Left colon (tissue), 2 donors: ENCODE measurements around the gene ZNF318. TPM values are rescaled to one million over a fixed set of nuclear protein-coding genes. Genes with fewer than 3 reads are reported as not detected.
"Not testable (repeated sequence)": the region's sequence is repeated elsewhere in the genome, so short reads cannot be mapped to it uniquely, and the experiment has no call there.

Source experiments
- ATAC-seq: fragments of 200-7000 bp; cut with Tn5 transposase; one replicate; pipeline ENCODE4 v1.9.1; 2020; ENCODE audit warnings: mild to moderate bottlenecking, moderate library complexity
- DNase-seq, 2 donors: peaks; one replicate each; pipeline ENCODE4 v3.0.0-alpha.2; 2020
- intact Hi-C, 2 donors: fragments of 100-400 bp; cut with DNase I in 1 of 2; cut with micrococcal nuclease in 1 of 2; formaldehyde crosslinking; loops; one replicate each; pipeline versions ENCODE4 v1.11.2 to v1.14.0; 2022; cut with DNase I, micrococcal nuclease
- total RNA-seq, 2 donors: library from RNA; stranded (reverse); fragmentation: NEBNext Ultra II Directional; extraction: Animal tissue kit (Norgen Biotek cat#: 25700); gene quantifications; one replicate each; pipeline ENCODE4 v1.2.1, GENCODE V29; 2021
- donor health status: DM: no; HTN: no; CAD: no.
- donor health status: DM: yes; HTN: yes; CAD: no.

Gene ZNF318
- total RNA-seq, 2 donors from 2014 or later, result 12.3 to 13.2 TPM

- intact Hi-C loops, result no loop called here
- DNase-seq (no peak), ATAC-seq (no peak)
Observed at GRCh38 chr6:43306086-43306485, 63.4 kb downstream of the ZNF318 start.

DNA sequence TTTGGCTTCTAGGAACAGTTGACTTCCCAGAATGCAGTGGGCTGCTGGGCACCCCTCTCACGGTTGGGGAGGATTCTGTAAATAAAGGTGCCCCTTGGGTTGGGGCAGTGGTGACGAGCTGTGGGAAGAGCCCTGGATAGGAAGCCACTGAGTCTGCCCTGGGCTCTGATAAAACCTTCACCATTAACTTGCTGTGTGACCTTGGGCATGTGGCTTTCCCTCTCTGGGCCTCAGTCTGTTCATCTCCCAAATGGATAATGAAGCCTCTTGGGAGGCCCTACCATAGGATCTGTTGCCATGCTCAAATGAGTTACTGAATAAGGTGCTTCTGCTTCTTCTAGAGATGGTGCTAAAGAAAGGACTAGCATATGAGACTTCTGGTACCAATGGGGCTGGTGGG lies 64.6 kb downstream of the ZNF318 start:
- intact Hi-C loops, result no loop called here
- DNase-seq, result no peak
- ATAC-seq, result no peak

DNA sequence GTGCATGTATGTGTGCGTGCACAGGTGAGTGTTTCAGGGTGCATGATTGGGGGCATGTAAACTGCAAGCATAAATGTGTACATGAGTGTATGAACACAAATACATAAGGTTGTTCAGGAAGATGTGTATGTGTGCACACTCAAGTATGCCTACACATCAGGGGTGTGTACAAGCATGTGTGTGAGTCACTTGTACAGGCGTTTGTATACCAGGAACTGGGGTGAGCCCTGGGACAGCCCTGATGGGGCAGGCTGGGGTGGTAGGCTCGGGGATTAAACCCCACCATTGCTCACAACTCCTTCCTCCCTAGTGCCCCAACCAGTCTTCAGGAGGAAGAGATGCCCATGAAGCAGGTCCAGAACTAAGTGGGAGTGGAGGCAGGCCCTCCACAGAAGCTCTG lies 65.1 kb downstream of the ZNF318 start:
- no peak for ATAC-seq
- no peak for DNase-seq
- intact Hi-C loops, result no loop called here

- ATAC-seq, result no peak
- DNase-seq, result no peak
Observed at GRCh38 chr6:43303751-43304331, 65.6 kb downstream of the ZNF318 start.

DNA sequence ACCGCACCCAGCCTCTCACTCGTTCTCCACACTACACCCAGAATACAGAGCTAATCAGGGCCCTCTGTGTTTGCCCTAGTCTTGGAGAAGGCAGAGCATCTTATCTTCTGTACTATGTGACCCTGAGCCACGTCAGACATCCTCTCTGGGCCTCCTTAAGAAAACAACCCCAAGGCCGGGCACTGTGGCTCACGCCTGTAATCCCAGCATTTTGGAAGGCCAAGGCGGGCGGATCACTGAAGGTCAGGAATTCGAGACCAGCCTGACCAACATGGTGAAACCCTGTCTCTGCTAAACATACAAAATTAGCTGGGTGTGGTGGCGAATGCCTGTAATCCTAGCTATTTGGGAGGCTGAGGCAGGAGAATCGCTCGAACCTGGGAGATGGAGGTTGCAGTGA lies 66.4 kb downstream of the ZNF318 start:
- ATAC-seq, DNase-seq, intact Hi-C loops: not testable (repeated sequence)

More at GRCh38 chr6:43303751-43304331, 65.6 kb downstream of the ZNF318 start:
- intact Hi-C loops, result no loop called here

DNA sequence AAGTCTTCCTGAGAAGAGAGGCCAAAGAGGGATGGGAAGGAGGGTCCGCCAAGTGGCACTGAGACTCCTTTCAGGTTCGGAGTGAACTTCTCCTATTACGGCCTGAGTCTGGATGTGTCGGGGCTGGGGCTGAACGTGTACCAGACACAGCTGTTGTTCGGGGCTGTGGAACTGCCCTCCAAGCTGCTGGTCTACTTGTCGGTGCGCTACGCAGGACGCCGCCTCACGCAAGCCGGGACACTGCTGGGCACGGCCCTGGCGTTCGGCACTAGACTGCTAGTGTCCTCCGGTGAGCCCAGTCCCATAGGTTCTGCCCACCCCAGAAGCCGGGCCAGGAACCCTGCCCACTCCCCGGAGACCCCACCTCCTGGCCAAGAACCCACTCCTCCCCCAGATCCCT lies 67.3 kb downstream of the ZNF318 start:
- DNase-seq (no peak), ATAC-seq (no peak)
- intact Hi-C loops, result no loop called here

- ATAC-seq (peak; percentile 29), DNase-seq (no peak)
- intact Hi-C loops, result no loop called here
Observed at GRCh38 chr6:43301081-43301870, 68.2 kb downstream of the ZNF318 start.

DNA sequence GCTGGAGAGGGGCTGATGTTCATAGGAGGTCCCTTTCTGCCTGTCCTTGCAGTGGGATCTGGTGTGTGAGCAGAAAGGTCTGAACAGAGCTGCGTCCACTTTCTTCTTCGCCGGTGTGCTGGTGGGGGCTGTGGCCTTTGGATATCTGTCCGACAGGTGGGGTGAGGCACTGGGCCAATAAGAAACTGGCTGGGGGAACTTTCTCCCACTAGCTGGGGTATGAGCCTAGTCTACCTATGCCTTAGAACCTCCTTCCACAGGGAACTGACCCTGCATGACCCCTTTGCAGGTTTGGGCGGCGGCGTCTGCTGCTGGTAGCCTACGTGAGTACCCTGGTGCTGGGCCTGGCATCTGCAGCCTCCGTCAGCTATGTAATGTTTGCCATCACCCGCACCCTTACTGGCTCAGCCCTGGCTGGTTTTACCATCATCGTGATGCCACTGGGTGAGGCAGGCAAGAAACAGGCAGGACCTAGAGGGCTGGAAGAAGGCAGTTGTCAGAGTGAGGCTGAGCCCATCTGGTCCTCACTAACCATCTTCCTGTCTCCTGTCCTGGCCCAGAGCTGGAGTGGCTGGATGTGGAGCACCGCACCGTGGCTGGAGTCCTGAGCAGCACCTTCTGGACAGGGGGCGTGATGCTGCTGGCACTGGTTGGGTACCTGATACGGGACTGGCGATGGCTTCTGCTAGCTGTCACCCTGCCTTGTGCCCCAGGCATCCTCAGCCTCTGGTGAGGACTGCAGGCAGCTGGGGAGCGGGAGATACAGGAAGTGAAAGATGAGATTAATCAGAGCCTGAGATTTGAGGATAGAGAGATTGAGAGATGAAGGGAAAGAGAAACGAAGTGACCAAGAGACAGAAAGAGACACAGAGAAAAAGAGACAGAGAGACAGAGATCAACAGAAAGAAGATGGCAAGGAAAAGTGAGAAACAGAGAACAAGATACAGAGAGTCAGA lies 69.8 kb downstream of the ZNF318 start:
- no peak for DNase-seq
- intact Hi-C loops, result no loop called here
- ATAC-seq, result no peak

DNA sequence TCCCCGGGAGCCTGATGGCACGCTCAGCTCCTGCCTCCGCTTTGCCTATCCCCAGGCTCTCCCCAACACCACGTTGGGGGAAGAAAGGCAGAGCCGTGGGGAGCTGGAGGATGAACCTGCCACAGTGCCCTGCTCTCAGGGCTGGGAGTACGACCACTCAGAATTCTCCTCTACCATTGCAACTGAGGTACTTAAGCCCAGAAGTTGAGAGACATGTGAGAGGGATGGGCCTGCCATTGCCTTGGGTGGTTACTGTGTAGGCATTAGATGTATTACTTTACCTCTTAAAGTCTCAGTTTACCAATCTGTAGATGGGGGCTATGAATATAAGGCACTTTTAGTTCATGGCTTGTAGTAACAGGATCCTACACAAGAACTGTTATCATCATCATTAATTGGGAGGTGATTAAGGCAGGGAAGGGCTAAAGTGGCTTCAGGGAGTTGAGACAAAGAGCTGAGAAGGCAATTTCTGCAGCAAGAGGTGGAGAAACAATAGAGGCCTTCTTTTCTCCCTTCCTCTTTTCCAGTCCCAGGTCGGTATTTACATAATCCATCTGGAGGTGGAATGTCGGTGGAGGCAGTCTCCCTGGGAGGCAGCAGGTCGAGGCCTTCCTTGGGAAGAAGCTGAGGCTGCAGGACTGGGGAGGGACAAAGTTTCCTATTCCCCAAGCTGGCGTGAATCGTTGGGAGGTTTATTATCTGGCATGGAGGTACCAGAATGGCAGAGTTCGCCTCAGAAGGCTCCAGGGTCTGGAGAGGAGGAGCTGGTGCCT lies 70.7 kb downstream of the ZNF318 start:
- intact Hi-C loops, result no loop called here
- DNase-seq (no peak), ATAC-seq (no peak)

GRCh38 chr6:43297644-43298564 lies 71.5 kb downstream of the ZNF318 start, which contains the start of gene SLC22A7:
Gene SLC22A7 (plus strand): TSS chr6:43298260. CDS start chr6:43298359, 99 bp downstream.
- ATAC-seq (peak; percentile 61), DNase-seq (no peak)
- intact Hi-C loops, result no loop called here

DNA sequence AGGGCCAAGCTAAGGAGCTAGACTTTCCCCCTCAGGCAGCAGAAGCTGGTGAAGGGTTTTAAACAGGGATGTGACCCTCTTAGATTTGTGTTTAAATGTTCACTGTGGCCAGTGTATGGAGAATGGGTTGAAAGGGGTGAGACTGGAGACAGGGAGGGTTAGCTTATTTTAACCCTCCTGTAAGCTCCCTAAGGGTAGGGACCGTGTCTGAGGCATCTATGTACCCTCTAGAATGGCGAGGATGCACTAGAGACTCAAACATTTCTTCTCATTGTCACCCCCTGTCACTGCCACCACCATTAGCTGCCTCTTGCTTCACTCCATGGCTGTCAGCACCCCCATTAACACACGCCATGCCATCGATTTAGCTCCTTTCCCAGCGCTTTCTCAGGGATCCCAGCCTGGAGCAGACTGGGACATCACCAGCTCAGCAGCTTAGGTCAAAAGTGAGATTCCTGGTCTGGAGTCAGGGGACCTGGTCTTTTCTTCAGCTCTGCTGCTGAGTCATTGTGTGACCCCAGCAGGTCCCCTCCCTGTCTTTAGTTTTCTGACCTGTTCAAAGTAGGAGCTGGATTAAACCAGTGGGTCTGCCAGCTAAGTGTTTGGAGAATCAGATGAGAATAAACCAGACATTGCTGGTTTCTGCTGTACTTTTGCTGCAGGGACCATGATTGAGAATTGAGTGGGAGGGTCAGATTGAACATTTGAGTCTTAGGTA lies 72.5 kb downstream of the ZNF318 start:
- DNase-seq (no peak), ATAC-seq (no peak)
- intact Hi-C loops, result no loop called here

GRCh38 chr6:43295456-43295855 lies 74.0 kb downstream of the ZNF318 start:
- DNase-seq, result no peak
- intact Hi-C loops, result no loop called here

GRCh38 chr6:43294536-43294935 lies 74.9 kb downstream of the ZNF318 start:
- intact Hi-C loops, result no loop called here
- DNase-seq, result no peak
- no peak for ATAC-seq

More at GRCh38 chr6:43295456-43295855, 74.0 kb downstream of the ZNF318 start:
- ATAC-seq, result no peak

DNA sequence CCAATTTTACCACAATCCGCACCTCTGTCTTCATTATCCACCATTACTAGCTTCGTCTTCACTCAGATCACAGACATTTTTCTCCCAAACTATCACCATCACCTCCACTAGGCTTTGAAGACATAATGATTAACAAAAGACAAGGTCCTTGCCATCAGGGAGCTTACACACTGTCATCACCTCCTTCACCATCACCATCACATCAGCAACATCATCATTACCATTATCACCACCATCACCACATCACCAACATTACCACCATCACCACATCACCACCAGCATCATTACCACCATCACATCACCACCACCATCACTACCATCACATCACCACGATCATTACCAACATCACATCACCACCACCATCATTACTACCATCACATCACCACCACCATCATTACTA lies 75.7 kb downstream of the ZNF318 start:
- intact Hi-C loops, result no loop called here
- no peak for ATAC-seq
- DNase-seq, result no peak

GRCh38 chr6:43292763-43293318 lies 76.6 kb downstream of the ZNF318 start:
- intact Hi-C loops, result no loop called here
- no peak for ATAC-seq
- no peak for DNase-seq

GRCh38 chr6:43292341-43292740 lies 77.1 kb downstream of the ZNF318 start:
- ATAC-seq, result no peak
- DNase-seq, result no peak
- intact Hi-C loops, result no loop called here

- intact Hi-C loops, result no loop called here
- DNase-seq (no peak), ATAC-seq (peak; percentile 33)
Observed at GRCh38 chr6:43291708-43292107, 77.7 kb downstream of the ZNF318 start.
